Measurements from ENCODE around the gene PSAPL1.

The PSAPL1 gene

GRCh38 chr4:7421356-7422150 lies 13.2 kb downstream of the PSAPL1 start:
- H3K4me1 ChIP-seq (ENCODE audit: control insufficient read depth in 2 of 2, insufficient read depth in 2 of 2, low read length in 2 of 2), result no peaks in the 10 kb centered on the region
- no peaks in the 10 kb centered on the region for H3K9me3 ChIP-seq (ENCODE audit: control insufficient read depth in 2 of 2, low read length in 2 of 2)
- H3K4me3 ChIP-seq (ENCODE audit: low read length in 2 of 2), result no peak overlapping the region
- no peak overlapping the region for H3K27ac ChIP-seq (ENCODE audit: low read depth in 2 of 2, low read length in 2 of 2)
- H3K36me3 ChIP-seq (ENCODE audit: control insufficient read depth in 2 of 2, insufficient read depth in 2 of 2, low read length in 2 of 2), result no peaks in the 10 kb centered on the region
- no peak overlapping the region for H3K9ac ChIP-seq (ENCODE audit: low read depth in 1 of 2, low read length in 2 of 2)
- no peaks in the 10 kb centered on the region for H3K27me3 ChIP-seq (ENCODE audit: control insufficient read depth in 2 of 2, insufficient read depth in 2 of 2, low read length in 2 of 2)

GRCh38 chr4:7420661-7421040 lies 14.1 kb downstream of the PSAPL1 start:
- H3K27ac ChIP-seq (ENCODE audit: low read depth in 2 of 2, low read length in 2 of 2), result no peak overlapping the region
- no peaks in the 10 kb centered on the region for H3K27me3 ChIP-seq (ENCODE audit: control insufficient read depth in 2 of 2, insufficient read depth in 2 of 2, low read length in 2 of 2)
- H3K36me3 ChIP-seq (ENCODE audit: control insufficient read depth in 2 of 2, insufficient read depth in 2 of 2, low read length in 2 of 2), result no peaks in the 10 kb centered on the region
- H3K9me3 ChIP-seq (ENCODE audit: control insufficient read depth in 2 of 2, low read length in 2 of 2), result no peaks in the 10 kb centered on the region
- H3K4me3 ChIP-seq (ENCODE audit: low read length in 2 of 2), result no peak overlapping the region
- H3K9ac ChIP-seq (ENCODE audit: low read depth in 1 of 2, low read length in 2 of 2), result no peak overlapping the region
- no peaks in the 10 kb centered on the region for H3K4me1 ChIP-seq (ENCODE audit: control insufficient read depth in 2 of 2, insufficient read depth in 2 of 2, low read length in 2 of 2)

- no peak overlapping the region for H3K27ac ChIP-seq (ENCODE audit: low read depth in 2 of 2, low read length in 2 of 2)
- no peaks in the 10 kb centered on the region for H3K36me3 ChIP-seq (ENCODE audit: control insufficient read depth in 2 of 2, insufficient read depth in 2 of 2, low read length in 2 of 2)
- no peaks in the 10 kb centered on the region for H3K4me1 ChIP-seq (ENCODE audit: control insufficient read depth in 2 of 2, insufficient read depth in 2 of 2, low read length in 2 of 2)
- no peaks in the 10 kb centered on the region for H3K9me3 ChIP-seq (ENCODE audit: control insufficient read depth in 2 of 2, low read length in 2 of 2)
- no peak overlapping the region for H3K9ac ChIP-seq (ENCODE audit: low read depth in 1 of 2, low read length in 2 of 2)
- no peaks in the 10 kb centered on the region for H3K27me3 ChIP-seq (ENCODE audit: control insufficient read depth in 2 of 2, insufficient read depth in 2 of 2, low read length in 2 of 2)
- H3K4me3 ChIP-seq (ENCODE audit: low read length in 2 of 2), result no peak overlapping the region
Measured at GRCh38 chr4:7419961-7420660, 14.6 kb downstream of the PSAPL1 start.

GRCh38 chr4:7418131-7418943 lies 16.4 kb downstream of the PSAPL1 start:
- Histone ChIP-seq H3K27ac (ENCODE audit: low read depth in 2 of 2, low read length in 2 of 2) (no peak overlapping the region), H3K4me1 (ENCODE audit: control insufficient read depth in 2 of 2, insufficient read depth in 2 of 2, low read length in 2 of 2) (no peaks in the 10 kb centered on the region), H3K27me3 (ENCODE audit: control insufficient read depth in 2 of 2, insufficient read depth in 2 of 2, low read length in 2 of 2) (peaks cover 0 to 4% of the 10 kb centered on the region in 2 donors), H3K9ac (ENCODE audit: low read depth in 1 of 2, low read length in 2 of 2) (no peak overlapping the region), H3K36me3 (ENCODE audit: control insufficient read depth in 2 of 2, insufficient read depth in 2 of 2, low read length in 2 of 2) (no peaks in the 10 kb centered on the region), H3K4me3 (ENCODE audit: low read length in 2 of 2) (no peak overlapping the region), H3K9me3 (ENCODE audit: control insufficient read depth in 2 of 2, low read length in 2 of 2) (no peaks in the 10 kb centered on the region)

GRCh38 chr4:7417639-7418038 lies 17.1 kb downstream of the PSAPL1 start:
- Histone ChIP-seq H3K4me1 (ENCODE audit: control insufficient read depth in 2 of 2, insufficient read depth in 2 of 2, low read length in 2 of 2) (no peaks in the 10 kb centered on the region), H3K9ac (ENCODE audit: low read depth in 1 of 2, low read length in 2 of 2) (no peak overlapping the region), H3K4me3 (ENCODE audit: low read length in 2 of 2) (no peak overlapping the region), H3K36me3 (ENCODE audit: control insufficient read depth in 2 of 2, insufficient read depth in 2 of 2, low read length in 2 of 2) (no peaks in the 10 kb centered on the region), H3K27ac (ENCODE audit: low read depth in 2 of 2, low read length in 2 of 2) (no peak overlapping the region), H3K9me3 (ENCODE audit: control insufficient read depth in 2 of 2, low read length in 2 of 2) (no peaks in the 10 kb centered on the region), H3K27me3 (ENCODE audit: control insufficient read depth in 2 of 2, insufficient read depth in 2 of 2, low read length in 2 of 2) (peaks cover 0 to 4% of the 10 kb centered on the region in 2 donors)

- Histone ChIP-seq H3K4me3 (ENCODE audit: low read length in 2 of 2) (no peak overlapping the region), H3K9me3 (ENCODE audit: control insufficient read depth in 2 of 2, low read length in 2 of 2) (no peaks in the 10 kb centered on the region), H3K27me3 (ENCODE audit: control insufficient read depth in 2 of 2, insufficient read depth in 2 of 2, low read length in 2 of 2) (peaks cover 0 to 4% of the 10 kb centered on the region in 2 donors), H3K36me3 (ENCODE audit: control insufficient read depth in 2 of 2, insufficient read depth in 2 of 2, low read length in 2 of 2) (no peaks in the 10 kb centered on the region), H3K9ac (ENCODE audit: low read depth in 1 of 2, low read length in 2 of 2) (no peak overlapping the region), H3K27ac (ENCODE audit: low read depth in 2 of 2, low read length in 2 of 2) (no peak overlapping the region), H3K4me1 (ENCODE audit: control insufficient read depth in 2 of 2, insufficient read depth in 2 of 2, low read length in 2 of 2) (no peaks in the 10 kb centered on the region)
Measured at GRCh38 chr4:7416745-7417432, 17.8 kb downstream of the PSAPL1 start.

- no peak overlapping the region for H3K9ac ChIP-seq (ENCODE audit: low read depth in 1 of 2, low read length in 2 of 2)
- H3K4me3 ChIP-seq (ENCODE audit: low read length in 2 of 2), result no peak overlapping the region
- H3K36me3 ChIP-seq (ENCODE audit: control insufficient read depth in 2 of 2, insufficient read depth in 2 of 2, low read length in 2 of 2), result no peaks in the 10 kb centered on the region
- H3K4me1 ChIP-seq (ENCODE audit: control insufficient read depth in 2 of 2, insufficient read depth in 2 of 2, low read length in 2 of 2), result no peaks in the 10 kb centered on the region
- no peaks in the 10 kb centered on the region for H3K9me3 ChIP-seq (ENCODE audit: control insufficient read depth in 2 of 2, low read length in 2 of 2)
- H3K27me3 ChIP-seq (ENCODE audit: control insufficient read depth in 2 of 2, insufficient read depth in 2 of 2, low read length in 2 of 2), result peaks cover 0 to 4% of the 10 kb centered on the region in 2 donors
- H3K27ac ChIP-seq (ENCODE audit: low read depth in 2 of 2, low read length in 2 of 2), result no peak overlapping the region
Measured at GRCh38 chr4:7415927-7416686, 18.6 kb downstream of the PSAPL1 start.

- H3K36me3 ChIP-seq (ENCODE audit: control insufficient read depth in 2 of 2, insufficient read depth in 2 of 2, low read length in 2 of 2), result no peaks in the 10 kb centered on the region
- H3K4me1 ChIP-seq (ENCODE audit: control insufficient read depth in 2 of 2, insufficient read depth in 2 of 2, low read length in 2 of 2), result no peaks in the 10 kb centered on the region
- no peak overlapping the region for H3K9ac ChIP-seq (ENCODE audit: low read depth in 1 of 2, low read length in 2 of 2)
- no peak overlapping the region for H3K4me3 ChIP-seq (ENCODE audit: low read length in 2 of 2)
- H3K27me3 ChIP-seq (ENCODE audit: control insufficient read depth in 2 of 2, insufficient read depth in 2 of 2, low read length in 2 of 2), result peaks cover 0 to 4% of the 10 kb centered on the region in 2 donors
- no peaks in the 10 kb centered on the region for H3K9me3 ChIP-seq (ENCODE audit: control insufficient read depth in 2 of 2, low read length in 2 of 2)
- H3K27ac ChIP-seq (ENCODE audit: low read depth in 2 of 2, low read length in 2 of 2), result no peak overlapping the region
Measured at GRCh38 chr4:7414736-7415510, 19.8 kb downstream of the PSAPL1 start.

- Histone ChIP-seq H3K4me1 (ENCODE audit: control insufficient read depth in 2 of 2, insufficient read depth in 2 of 2, low read length in 2 of 2) (no peaks in the 10 kb centered on the region), H3K9me3 (ENCODE audit: control insufficient read depth in 2 of 2, low read length in 2 of 2) (no peaks in the 10 kb centered on the region), H3K27ac (ENCODE audit: low read depth in 2 of 2, low read length in 2 of 2) (no peak overlapping the region), H3K36me3 (ENCODE audit: control insufficient read depth in 2 of 2, insufficient read depth in 2 of 2, low read length in 2 of 2) (no peaks in the 10 kb centered on the region), H3K4me3 (ENCODE audit: low read length in 2 of 2) (no peak overlapping the region), H3K27me3 (ENCODE audit: control insufficient read depth in 2 of 2, insufficient read depth in 2 of 2, low read length in 2 of 2) (peaks cover 0 to 4% of the 10 kb centered on the region in 2 donors), H3K9ac (ENCODE audit: low read depth in 1 of 2, low read length in 2 of 2) (no peak overlapping the region)
Measured at GRCh38 chr4:7414046-7414445, 20.7 kb downstream of the PSAPL1 start.

Data from mucosa of rectum (tissue), 2 donors.